ENCODE data around the gene CCR9.

The CCR9 gene

GRCh38 chr3:45872569-45872968 lies 13.8 kb upstream of the CCR9 start:
- TF ChIP-seq, protein P1, sequence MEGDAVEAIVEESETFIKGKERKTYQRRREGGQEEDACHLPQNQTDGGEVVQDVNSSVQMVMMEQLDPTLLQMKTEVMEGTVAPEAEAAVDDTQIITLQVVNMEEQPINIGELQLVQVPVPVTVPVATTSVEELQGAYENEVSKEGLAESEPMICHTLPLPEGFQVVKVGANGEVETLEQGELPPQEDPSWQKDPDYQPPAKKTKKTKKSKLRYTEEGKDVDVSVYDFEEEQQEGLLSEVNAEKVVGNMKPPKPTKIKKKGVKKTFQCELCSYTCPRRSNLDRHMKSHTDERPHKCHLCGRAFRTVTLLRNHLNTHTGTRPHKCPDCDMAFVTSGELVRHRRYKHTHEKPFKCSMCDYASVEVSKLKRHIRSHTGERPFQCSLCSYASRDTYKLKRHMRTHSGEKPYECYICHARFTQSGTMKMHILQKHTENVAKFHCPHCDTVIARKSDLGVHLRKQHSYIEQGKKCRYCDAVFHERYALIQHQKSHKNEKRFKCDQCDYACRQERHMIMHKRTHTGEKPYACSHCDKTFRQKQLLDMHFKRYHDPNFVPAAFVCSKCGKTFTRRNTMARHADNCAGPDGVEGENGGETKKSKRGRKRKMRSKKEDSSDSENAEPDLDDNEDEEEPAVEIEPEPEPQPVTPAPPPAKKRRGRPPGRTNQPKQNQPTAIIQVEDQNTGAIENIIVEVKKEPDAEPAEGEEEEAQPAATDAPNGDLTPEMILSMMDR (IDR thresholded peaks at IDR 0.05; ENCODE audit: low read length, missing control alignments): no peak
- H3K4me3 ChIP-seq (replicated peaks; ENCODE audit: low read depth, low read length): no peak overlapping the region
- no peak for DNase-seq (ENCODE audit: low read depth)

DNA sequence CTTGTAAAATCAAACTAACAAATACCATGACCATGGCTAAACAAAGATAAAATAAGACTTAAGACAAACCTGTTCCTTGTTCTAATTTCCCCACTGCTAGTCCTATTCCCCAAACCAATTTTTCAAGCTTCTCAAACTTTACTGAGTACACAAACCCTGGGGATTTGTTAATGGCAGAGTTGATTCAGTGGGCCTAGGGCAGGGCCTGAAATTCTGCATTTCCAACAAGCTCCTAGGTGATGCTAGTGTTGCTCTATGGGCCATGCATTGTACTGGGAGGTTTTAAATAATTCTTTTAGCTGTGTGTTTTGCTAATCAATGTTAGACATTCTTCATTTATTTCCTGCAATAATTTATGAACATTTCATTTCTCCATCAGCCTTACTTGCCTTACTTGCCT lies 13.3 kb upstream of the CCR9 start:
- TF ChIP-seq, protein P1 (IDR thresholded peaks at IDR 0.05; ENCODE audit: low read length, missing control alignments): no peak
- DNase-seq (ENCODE audit: low read depth): no peak
- no peak overlapping the region for H3K4me3 ChIP-seq (replicated peaks; ENCODE audit: low read depth, low read length)

DNA sequence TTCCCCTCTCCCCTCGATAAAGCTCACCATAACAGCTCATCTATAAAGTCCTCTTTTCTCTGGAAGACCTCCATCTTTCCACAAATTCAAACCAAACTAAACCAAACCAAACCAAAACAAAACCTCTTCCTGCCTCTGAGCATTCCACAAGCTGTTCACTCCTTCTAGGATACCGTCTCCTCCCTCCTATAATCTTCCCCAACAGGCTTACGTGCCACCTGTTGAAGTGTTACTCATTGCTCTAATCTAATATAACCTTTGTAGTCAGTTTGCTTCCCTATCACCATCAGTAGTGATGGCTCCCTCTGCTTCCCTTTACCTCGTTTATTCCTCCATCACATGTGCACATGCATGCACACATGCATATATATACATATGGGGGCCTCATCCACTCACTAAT lies 12.7 kb upstream of the CCR9 start:
- TF ChIP-seq, protein P1 (IDR thresholded peaks at IDR 0.05; ENCODE audit: low read length, missing control alignments): no peak

GRCh38 chr3:45874677-45875346 lies 11.5 kb upstream of the CCR9 start:
- no peak overlapping the region for H3K4me3 ChIP-seq (replicated peaks; ENCODE audit: low read depth, low read length)
- TF ChIP-seq, protein P1 (IDR thresholded peaks at IDR 0.05; ENCODE audit: low read length, missing control alignments): no peak
- no peak for DNase-seq (ENCODE audit: low read depth)

More for the DNA sequence above, 12.7 kb upstream of the CCR9 start:
- no peak for DNase-seq (ENCODE audit: low read depth)
- H3K4me3 ChIP-seq (replicated peaks; ENCODE audit: low read depth, low read length): no peak overlapping the region

- TF ChIP-seq, protein P1 (IDR thresholded peaks at IDR 0.05; ENCODE audit: low read length, missing control alignments): no peak
- no peak for DNase-seq (ENCODE audit: low read depth)
- H3K4me3 ChIP-seq (replicated peaks; ENCODE audit: low read depth, low read length): no peak overlapping the region
Observed at GRCh38 chr3:45878124-45878523, 8.2 kb upstream of the CCR9 start.

- TF ChIP-seq, protein P1 (IDR thresholded peaks at IDR 0.05; ENCODE audit: low read length, missing control alignments): no peak
- DNase-seq (ENCODE audit: low read depth): no peak
- no peak overlapping the region for H3K4me3 ChIP-seq (replicated peaks; ENCODE audit: low read depth, low read length)
Observed at GRCh38 chr3:45880725-45881077, 5.6 kb upstream of the CCR9 start.
